HG03139 (cell line): ENCODE results near the gene BLACAT1.

Source experiments
- ATAC-seq: cut with Tn5 transposase; IDR thresholded peaks from one replicate; pipeline ENCODE4 v1.9.1; 2021; ENCODE audit not compliant: unreplicated experiment

Gene BLACAT1

GRCh38 chr1:205456868-205457745, 1.3 kb upstream of the BLACAT1 start:
- ATAC-seq, result no peak

DNA sequence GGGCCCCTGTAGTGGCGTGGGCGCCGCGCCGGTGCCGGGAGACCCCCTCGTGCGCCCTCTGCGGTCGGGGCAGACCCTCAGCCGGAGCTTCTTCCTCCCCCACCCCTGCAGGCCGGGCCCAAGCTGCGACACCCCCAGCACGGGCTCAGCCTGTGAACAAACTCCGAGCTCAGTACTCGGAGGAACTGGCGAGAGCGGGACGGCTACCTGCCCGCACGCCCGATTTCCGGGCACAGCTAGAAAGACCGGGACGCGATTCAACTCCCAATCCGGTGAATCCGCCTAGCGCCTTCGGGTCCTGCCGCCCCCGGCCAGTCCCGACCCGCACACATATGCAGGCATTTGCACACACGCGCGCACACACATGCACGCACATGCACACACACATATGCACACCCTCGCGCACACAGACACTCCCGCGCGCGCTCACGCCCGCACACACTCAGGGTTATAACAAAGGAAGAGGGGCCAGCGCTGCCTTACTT, 580 bp upstream of the BLACAT1 start:
- ATAC-seq, result no peak

DNA sequence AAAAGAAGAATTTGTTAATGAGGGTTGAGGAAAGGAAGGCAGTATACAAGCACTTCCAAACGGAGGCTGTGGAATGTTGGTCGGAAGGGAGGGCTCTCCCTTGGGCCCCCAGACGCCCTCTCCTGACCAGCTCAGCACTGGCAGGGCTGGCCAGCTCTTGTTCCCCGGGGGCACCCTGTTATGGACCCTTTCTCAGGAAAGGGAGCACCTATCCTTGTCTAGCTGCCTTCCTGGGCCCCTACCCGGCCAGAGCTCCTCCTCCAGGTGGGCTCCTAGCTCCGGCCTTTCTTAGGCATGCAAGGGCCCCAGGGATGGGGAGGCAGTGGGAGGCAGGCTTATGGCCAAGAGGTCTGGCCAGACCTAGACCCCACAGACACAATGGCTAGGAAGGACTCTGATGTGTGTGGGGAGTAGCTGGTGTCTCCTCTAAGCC, 926 bp downstream of the BLACAT1 start:
- ATAC-seq, result no peak

- ATAC-seq, result no peak
Observed at GRCh38 chr1:205453466-205453865, 2.4 kb downstream of the BLACAT1 start.

DNA sequence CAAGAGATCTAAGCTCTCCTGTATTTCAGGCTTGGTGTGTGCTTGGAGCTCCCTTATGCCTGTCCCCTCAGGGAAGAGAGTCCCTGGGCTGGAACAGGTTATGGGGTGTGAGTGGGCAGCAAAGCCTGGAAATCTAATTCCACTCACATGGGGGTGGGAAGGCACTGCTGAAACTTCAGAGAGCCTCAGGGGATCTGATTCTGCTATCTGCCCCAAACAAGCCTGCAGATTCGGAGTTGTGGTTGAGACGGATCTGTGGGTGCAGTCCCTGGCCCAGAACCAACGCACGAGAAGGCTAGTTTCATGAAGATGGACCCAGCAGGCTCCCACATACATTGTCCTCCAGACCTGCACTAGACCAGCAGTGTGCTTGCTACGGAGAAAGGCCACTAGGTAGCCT, 2.9 kb downstream of the BLACAT1 start:
- ATAC-seq, result no peak

- ATAC-seq, result no peak
Observed at GRCh38 chr1:205452364-205452763, 3.5 kb downstream of the BLACAT1 start.

- no peak for ATAC-seq
Observed at GRCh38 chr1:205451759-205452164, 4.1 kb downstream of the BLACAT1 start.

DNA sequence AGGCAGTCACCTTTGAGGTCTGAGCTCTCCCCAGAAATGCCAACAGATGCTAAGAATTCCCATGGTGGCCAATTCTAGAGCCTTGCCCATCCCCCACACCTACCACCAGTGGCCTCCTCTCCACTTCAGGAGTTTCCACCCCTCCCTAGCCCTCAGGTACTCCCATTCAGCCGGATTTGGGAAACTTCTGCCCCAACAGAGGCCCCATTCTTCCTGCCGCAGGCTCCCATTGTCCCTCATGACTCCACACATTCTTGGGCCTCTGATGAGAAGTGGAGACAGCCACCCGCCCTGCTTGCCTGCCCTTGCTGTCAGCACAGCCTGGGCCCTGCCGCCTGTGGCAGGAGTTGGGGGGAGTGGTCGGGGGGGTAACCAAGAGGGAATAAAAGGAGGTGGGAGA, 4.6 kb downstream of the BLACAT1 start:
- no peak for ATAC-seq

GRCh38 chr1:205450448-205450847, 5.4 kb downstream of the BLACAT1 start:
- no peak for ATAC-seq

DNA sequence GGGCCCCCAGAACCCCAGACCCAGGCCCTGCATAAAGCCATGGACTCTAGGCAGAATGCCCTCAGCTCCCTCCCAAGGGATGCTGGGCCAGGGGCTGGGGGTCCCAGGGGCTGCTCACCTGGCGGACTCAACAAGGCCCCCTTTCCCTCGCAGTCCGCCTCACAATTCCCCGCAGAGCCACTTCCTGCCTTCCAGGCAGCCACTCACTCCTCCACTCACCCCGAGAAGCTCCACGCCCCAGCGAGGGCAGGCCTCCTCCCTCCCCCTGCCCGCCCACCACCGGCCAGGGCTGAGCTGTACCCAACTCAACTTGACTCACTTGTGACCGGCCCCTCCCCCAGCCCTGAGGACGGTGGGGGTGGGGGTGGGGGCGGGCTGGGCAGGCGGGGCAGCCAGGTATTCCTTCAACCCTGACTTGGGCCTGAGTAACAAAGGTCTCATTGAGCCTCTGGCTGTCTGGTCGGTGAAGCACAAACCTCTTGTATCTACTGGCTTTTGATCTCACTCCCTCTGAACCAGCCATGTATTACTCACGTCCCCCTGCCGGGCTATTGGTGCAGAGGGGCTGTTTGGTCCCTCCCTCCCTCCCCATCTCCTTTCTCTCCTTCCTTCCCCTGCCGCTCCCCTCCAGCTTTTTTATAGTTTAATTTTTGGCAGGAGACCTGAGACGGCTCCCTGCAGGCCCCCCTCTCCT, 5.9 kb downstream of the BLACAT1 start:
- ATAC-seq, result no peak

GRCh38 chr1:205449254-205449749, 6.5 kb downstream of the BLACAT1 start:
- no peak for ATAC-seq

DNA sequence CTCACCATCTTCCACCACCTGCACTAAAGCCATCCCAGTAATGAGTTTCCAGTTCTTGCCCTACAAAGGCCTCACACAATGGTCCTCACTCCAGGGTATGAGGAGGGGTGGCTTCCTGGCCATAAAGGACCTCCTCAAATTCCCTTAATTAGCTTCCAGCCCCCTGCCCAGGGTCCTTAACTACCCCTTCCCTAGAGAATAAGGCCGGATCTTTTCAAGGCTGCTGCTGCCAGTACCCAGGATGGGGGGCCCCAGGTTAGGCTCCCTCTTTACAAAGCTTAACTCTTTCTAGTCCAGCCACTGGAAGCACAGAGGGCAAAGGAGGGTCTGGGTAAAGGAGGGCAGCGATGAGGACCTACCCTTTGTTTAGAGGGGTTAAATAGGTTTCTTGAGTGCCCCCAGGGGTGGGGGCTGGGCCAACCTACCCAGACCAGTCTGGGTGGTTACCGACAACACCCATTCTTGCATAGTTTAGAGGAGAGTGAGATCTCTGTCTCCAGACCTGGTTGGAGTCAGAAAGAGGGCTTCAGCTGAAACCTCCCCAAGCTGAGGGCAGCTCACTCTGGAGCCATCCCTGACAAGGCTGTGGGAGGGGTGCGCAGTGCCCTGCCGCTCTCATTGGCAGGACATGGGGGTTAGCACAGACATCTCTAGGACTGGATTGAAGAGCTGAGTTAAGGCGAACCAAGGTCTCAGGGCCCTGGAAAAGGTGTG, 7.1 kb downstream of the BLACAT1 start:
- ATAC-seq, result no peak

DNA sequence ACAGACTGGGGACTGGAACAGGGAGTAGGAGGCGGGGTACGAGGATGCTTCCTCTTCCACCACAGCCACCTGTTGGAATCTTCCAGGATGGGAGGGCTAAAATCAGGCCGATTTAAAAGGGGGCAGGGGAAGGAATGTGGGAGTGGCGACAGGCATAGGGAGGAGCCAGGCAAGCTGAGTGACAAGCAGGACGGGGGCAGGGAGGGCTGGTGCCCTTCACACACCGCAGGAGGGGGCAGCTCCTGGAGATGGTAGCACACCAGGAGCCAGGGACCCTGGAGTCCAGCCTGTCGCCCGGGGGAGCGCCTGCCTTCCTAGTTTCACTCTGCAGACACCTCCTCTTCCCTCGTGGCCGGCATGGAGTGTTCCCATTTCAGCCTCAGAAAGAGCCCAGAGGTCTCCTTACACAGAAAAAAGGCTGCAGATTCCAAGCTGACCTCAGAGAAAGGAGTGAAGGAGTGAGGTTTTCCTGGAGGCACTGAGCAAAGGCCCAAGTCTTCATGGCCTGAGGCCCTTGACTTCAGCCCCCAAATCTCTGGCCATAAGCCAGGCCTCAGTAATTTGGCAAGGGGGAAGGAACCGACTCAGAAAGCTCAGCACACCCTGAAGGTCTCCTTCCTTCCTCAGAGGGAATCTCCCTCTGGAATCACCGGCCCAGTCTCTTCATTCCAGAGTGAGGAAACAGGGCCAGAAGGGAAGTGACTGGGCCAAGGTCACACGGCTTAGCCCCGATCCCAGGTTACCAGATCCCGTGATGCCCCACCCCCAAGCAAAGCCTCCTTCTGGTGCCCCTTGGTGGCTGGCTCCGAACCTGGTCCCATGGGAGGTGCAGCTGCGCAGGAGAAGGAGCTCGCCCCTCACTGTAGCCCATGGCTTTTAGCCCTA, 8.1 kb downstream of the BLACAT1 start:
- ATAC-seq, result no peak

DNA sequence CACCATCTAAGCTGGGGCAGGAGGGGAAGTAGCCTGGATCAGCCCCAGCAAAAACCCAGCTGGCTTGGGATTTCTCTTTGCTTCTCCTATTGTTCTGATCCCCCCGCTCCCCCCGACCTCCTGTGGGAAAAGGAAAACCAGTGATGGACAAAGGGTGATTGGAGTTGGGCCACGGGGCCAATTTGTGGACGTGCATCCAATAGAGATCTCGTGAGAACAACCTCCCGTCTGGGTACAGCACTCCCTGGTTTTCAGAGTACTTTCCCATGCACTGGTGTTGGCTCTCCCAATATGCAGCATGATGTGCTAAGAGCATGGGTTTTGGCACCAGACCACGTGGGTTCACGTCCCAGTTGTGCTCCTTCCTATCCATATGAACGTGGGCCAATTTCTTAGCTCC, 9.0 kb downstream of the BLACAT1 start:
- no peak for ATAC-seq

GRCh38 chr1:205445646-205445935, 10.3 kb downstream of the BLACAT1 start:
- ATAC-seq, result no peak

- no peak for ATAC-seq
Observed at GRCh38 chr1:205444931-205445645, 10.8 kb downstream of the BLACAT1 start.

- ATAC-seq, result no peak
Observed at GRCh38 chr1:205444300-205444930, 11.4 kb downstream of the BLACAT1 start.

DNA sequence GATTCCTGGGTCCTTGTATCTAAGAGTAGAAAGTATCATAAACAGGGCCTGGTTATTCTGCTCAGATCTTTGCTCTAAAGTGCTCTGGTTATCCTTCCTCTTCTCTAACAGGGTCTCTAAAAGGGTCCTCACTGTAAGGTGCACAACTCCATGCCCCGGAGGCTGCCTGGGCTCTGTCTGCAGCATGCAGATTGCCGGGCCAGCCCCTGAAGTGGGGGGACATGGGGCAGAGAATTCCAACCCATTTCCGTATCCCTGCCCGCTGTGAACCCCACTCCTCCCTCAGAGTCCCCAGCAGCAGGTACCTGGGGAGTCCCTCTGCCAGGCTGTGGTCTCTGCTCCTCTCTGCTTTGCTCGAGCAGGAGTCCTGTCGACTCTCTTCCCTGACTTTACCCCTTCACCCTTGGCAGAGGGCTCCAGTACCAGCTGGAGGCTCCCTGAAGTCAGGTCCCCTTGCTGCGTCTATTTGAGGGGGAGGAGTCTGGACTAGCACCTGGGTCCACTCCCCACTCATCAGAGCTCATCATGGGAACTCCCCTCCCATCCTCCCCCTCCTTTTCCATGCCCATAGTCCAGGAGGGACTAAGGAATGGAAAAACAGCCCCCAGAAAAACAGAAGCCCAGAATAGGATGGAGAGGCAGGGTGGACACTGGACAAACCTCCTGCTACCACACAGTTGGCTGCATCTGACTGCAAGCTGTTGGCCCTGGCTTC, 12.1 kb downstream of the BLACAT1 start:
- ATAC-seq, result no peak
